Lung microvascular endothelial cell (primary cell): ENCODE measurements around the gene HYAL1. TPM values are rescaled to one million over a fixed set of nuclear protein-coding genes. Genes with fewer than 3 reads are reported as not detected.

Source experiments
- DNase-seq, 2 donors: peaks; one replicate each; pipeline versions ENCODE4 v3.0.0 to v3.0.0-alpha.2; 2010; ENCODE audit warnings: low read depth in 2 of 2
- total RNA-seq: library from RNA; depleted of rRNA; stranded (reverse); fragments of >200 nt; gene quantifications from 2 replicates; pipeline ENCODE4 v1.2.1, GENCODE V29; 2014

Gene HYAL1, protein sequence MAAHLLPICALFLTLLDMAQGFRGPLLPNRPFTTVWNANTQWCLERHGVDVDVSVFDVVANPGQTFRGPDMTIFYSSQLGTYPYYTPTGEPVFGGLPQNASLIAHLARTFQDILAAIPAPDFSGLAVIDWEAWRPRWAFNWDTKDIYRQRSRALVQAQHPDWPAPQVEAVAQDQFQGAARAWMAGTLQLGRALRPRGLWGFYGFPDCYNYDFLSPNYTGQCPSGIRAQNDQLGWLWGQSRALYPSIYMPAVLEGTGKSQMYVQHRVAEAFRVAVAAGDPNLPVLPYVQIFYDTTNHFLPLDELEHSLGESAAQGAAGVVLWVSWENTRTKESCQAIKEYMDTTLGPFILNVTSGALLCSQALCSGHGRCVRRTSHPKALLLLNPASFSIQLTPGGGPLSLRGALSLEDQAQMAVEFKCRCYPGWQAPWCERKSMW
- total RNA-seq = 3.1 and 5.8 TPM in 2 replicates

DNA sequence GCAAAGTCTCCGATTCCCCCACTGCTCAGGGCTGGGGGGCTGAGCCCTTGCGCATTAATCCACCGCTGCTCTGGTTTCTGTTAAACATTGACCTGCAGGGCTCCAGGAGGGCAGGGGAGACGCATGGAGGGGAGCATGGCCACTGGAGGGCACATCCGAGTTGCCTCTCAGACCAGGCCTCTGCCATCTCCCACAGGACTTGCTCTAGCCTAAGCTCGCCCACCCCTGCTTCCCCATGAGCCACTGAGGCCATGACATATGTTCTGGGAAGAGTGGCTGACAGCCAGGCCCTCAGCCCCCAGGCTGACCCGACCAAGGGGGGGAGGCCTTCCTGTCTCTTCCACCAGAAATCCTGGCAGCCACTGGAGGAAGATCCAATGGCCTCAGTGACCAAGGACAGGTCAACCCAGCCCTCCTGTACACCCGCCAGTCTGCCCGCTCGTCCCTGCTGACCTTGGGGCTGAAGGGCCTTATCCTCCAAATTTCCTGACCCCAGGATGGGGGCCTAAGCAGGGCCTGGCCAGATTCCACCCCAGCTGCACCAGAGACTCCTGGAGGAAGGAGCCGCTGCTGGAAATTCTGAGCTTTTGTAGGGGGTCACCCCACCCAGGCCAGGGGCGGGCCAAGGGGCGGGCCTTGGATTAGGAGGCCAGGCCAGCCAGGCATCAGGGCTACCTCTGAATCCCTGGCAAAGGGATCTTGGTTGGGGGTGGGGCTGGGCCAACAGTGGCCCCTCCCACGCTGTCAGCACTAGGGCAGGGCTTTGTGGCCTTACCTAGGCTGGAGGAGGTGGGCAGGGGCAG lies at the start of gene HYAL1:
TSS of gene HYAL1 (minus strand) at position 562 of the 803 bp plus-strand sequence. CDS start 618 bp downstream, outside the sequence.
- peak; percentile 41 to 71 for DNase-seq

DNA sequence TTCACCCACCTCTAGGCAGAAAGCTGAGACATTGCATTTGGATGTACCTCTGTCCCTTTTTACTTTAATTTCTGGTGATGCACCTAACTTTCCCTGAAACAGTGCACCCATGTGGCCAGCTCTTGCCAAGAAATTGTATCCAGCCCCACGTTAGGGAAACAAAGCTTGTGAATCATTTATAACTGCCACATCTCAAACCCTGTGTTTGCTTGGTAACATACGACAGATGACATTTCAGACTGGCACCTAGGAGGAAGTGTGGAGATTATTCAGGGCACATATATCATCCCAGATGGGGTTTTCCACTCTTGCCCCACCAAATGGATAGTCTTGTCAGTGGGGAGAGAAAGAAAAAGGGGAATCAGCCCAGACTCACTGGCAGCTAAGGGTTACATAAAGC lies 49.4 kb upstream of the HYAL1 start:
- DNase-seq = peak; percentile 24

DNA sequence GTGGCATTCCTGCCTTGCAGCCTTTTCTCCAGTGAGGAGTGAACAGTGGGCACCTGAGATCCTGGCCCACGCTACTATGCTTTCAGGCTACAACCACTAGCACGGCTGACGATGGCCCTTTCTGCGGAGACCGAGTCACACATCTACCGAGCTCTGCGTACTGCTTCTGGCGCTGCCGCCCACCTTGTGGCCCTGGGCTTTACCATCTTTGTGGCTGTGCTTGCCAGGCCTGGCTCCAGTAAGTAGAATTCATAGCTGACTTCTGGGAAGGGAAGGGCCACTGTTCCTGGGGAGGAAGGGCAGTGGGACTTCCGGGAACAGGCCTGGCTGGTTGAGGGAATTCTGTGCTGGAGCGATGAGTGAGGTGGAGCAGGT lies 47.9 kb upstream of the HYAL1 start:
- no peak for DNase-seq

DNA sequence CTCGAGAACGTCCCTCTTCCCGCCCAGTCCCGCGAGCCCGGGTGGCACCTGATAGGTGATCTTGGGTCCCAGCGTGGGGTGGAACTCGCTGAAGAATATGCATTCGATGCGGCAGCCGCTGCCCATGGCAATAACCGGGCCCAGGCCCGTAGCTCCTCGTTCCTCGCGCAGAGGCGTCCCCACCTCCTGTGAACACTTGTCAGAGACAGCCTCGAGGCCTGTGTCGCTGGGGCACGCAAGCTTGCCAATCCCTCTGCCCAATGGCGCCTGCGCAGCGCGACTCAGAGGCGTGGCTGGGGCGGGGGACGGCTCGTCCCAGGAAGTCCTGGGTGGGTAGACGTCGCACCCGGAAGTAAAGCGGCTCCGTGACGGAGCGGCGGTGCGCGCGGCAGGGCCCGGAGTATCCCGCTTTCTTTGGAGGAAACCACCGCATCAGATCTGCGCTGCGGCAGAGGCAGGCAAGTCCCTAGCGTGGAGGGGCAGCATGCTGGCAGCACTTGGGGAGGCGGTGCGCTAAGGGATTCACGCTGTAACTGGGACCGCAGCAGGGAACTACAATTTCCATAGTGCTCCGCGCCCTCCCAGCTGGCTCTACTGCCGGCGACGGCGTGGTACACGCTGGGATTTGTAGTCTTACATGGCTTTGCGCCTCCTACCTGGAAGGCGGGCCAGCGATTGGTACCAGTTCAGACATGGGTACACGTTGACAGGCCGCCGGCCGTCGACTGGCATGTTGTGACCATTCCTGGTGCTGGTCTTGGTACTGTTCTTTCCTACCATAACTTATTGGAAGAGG lies 47.4 kb upstream of the HYAL1 start, which contains the start of the genes CYB561D2 and NPRL2:
TSS of gene CYB561D2 (plus strand) at position 336 of the 796 bp plus-strand sequence. CDS start 572 bp downstream, outside the sequence.
TSS of gene NPRL2 (minus strand) at position 249 of the 796 bp plus-strand sequence. CDS start at position 126, 123 bp downstream.
- DNase-seq = peak; percentile 92 to 96

DNA sequence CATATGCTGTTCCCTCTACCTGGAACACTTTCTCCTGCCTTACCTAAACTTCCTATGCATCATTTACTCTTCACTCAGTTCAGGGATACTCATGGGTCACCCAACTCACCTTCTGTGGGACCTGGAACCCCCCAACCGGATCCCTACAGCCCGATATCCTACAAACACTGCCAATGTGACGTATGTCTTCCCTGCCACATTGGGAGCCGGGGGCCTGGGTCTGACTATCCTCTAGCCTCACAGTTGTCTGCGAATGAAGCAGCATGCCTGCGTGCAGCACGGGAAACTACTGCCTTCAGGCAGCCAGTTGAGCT lies 46.8 kb upstream of the HYAL1 start:
- no peak for DNase-seq

DNA sequence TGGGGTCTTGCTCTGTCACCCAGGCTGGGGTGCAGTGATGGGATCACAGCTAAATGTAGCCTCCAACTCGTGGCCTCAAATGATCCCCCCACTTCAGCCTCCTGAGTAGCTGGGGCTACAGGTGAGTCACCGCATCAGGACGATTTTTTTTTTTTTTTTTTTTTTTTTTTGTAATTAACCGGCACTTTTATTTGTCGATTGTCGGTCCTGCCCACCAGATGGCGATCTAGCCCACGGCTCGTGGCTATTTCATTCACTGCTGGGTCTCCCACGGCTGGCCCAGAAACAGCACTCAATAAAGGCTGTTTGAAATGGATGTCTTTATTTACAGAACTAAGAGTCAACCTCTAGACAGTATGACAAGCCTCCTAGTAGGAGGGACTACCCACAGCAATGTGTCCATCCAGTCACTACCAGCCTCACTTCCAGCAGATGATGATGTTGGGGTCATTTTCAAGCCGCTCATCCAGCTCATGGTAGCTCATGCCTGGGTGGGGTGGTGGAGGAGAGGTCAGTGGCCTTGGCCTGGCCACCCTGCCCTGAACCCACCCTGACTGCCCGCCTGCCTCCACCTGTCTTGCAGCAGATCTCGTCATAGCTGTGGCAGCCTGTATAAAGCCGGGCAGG lies 43.9 kb upstream of the HYAL1 start:
- peak; percentile 80 to 84 for DNase-seq

DNA sequence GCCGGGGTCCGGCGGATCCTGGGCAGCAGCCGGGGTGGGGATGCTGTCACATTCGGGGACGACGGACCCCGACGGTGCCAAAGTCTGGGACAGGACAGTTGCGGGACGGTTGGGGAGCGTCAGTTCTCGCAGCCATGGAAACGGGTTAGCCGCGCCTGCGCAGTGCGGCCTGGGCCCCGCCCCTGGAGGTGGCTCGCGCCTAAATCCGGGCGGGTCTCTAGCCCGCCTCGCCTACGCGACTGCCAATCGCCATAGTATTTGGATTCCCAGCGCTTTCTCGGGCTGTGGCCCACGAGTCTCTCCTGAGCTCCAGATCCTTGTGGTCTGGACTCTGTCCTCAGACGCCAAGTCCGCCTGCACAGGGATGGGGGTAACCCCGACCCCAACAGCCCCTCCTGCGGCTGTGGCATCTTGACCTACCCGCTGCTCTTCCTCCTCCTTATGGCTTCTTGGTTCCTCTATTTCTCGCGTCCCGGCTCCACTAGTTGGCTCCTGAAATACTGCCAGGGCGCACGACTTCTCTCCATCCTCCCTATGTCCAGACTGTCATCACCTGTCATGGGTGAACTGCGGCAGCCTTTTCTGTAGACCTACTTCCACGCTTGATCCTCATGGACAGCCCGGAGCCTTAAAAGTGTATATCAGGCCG lies 42.3 kb upstream of the HYAL1 start, which contains the start of gene ZMYND10:
TSS of gene ZMYND10 (minus strand) at position 147 of the 649 bp plus-strand sequence. CDS start 153 bp downstream, outside the sequence.
- DNase-seq = peak in 1 of 2 donors; percentile 53

DNA sequence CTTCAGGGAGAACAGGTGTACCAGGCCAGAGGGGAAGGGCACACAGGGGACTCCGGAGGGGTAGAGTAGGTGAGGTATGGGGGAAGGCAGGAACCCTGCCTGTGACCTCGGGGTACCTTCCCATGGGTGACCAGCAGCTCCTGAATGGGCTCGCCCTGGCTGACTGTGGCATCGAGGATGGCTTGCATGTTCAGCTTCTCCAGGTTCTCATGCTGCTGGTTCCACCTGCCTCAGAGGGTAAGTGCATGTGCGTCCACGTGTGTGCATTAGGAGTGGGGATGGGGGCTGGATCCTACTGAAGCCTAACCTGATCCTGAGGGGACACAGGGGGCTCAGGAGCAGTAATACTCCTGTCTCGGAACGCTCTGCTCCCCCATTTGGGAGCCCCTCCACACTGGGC lies 41.6 kb upstream of the HYAL1 start:
- no peak for DNase-seq

DNA sequence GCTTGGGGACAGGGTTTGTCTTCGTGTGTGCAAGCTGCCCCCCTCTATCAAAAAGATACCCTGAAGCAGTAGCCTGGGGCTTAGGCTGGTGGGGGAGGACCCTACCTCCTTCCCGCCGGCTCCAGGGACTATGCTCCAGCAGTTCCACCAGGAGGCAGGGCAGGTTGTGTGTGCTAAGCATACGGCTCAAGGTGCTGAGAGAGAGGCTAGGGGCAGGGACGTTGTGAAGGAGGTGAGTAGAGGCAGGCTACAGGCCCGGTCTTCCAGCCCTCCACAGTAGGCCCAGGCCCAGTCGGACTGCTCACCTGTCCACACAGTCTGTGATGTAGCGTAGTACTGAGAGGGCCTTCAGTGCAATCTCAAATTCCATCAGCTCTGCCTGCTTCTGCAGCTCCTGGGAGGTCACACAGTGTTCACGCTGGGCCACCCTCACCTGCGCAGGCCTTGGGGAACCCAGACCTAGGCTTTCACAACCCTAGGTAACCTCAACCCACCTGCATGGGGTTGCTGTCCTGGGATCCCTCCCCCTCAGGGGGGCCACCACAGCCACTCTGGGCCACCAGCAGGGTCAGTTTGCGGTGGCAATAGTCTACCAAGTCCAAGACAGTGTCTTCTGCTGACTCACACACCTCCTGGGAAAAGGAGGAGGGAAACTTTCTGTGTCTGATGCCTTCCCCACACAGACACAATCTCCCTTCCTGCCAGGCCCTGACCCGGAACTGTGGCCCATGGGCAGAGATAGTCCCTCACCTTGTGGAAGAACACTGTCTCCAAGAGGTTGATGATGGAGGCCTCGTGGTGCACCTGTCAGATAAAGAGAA lies 39.6 kb upstream of the HYAL1 start:
- no peak for DNase-seq

DNA sequence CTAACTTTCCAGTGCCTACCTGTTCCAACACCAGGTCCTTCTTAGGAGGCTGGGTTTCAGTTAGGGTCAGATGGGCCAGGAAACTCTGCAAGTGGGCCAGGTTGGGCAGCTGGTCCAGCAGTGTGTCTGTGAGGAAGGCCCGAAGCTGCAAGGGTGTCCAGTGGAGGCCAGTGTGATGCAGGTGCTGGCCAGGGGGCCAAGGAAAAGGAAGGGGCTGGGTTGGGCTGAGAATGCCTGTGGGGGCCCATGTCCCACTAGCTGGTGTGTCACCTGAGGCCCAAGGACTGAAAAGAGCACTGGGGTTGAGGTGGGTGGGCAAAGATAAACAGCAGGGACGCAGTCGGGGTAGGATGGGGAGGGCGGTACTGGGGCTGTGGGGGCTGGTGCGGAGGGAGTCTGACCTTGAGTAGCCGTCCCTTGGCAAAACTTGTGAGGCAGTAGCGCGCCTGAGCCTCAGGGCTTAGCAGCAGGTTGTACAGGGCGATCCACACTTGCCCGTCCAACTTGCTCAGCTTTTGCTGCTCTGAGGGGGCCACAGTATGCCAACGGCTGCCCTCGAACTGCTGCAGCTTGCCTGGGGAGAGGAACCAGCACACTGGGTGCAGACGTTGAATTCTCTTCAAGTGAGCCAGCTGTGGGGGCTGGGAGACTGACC lies 38.7 kb upstream of the HYAL1 start:
- DNase-seq = no peak

DNA sequence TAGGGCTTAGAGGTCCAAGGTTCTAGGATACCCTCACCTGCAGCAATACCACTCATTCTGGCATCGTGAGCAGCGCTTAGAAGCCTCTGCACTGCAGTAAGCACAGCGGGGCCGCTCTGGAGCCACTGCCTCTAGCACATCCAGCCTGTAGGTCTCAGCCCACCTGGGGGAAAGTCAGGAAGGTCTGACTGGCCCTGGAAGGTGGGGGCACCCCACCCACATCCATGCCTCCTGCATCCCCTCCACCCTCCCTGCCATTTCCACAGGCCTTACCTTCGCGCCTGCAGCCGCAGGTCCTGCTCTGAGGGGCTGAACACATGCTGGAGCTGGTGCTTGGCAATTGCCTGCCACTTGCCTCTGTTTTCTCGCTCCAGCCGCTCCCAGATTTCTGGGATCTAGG lies 38.2 kb upstream of the HYAL1 start:
- no peak for DNase-seq

DNA sequence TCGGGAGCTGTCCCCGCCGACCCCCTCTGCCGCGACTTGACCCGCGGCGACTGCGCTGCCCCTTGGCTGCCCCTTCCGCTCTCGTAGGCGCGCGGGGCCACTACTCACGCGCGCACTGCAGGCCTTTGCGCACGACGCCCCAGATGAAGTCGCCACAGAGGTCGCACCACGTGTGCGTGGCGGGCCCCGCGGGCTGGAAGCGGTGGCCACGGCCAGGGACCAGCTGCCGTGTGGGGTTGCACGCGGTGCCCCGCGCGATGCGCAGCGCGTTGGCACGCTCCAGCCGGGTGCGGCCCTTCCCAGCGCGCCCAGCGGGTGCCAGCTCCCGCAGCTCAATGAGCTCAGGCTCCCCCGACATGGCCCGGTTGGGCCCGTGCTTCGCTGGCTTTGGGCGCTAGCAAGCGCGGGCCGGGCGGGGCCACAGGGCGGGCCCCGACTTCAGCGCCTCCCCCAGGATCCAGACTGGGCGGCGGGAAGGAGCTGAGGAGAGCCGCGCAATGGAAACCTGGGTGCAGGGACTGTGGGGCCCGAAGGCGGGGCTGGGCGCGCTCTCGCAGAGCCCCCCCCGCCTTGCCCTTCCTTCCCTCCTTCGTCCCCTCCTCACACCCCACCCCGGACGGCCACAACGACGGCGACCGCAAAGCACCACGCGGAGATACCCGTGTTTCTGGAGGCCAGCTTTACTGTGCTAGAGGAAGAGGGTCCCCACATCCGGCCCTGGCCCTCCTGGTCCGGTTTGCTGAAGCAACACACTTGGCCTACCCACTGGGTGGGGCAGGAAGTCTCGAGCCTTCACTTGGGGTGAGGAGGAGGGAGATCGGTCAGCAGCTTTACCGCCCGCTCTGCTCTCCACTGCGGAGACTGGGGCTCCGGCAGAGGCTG lies 37.3 kb upstream of the HYAL1 start, which contains the start of gene RASSF1:
TSS of gene RASSF1 (minus strand) at position 389 of the 882 bp plus-strand sequence. CDS start at position 358, 31 bp downstream.
- DNase-seq = peak in 1 of 2 donors; percentile 43

DNA sequence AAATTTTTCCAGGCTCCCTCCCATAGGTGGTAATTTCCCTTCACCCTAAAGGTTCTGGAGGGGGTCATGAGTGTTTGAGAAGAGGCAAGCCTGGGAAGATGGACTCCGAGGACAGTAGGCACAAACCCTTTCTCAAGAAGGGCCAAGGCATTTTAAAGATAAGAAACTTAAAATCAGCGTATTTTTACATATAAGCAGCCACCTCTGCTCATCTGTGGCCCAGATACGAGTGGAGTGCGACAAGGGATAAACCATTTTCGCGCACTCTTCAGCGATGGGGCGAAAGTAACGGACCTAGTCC lies 36.7 kb upstream of the HYAL1 start:
- DNase-seq = no peak

DNA sequence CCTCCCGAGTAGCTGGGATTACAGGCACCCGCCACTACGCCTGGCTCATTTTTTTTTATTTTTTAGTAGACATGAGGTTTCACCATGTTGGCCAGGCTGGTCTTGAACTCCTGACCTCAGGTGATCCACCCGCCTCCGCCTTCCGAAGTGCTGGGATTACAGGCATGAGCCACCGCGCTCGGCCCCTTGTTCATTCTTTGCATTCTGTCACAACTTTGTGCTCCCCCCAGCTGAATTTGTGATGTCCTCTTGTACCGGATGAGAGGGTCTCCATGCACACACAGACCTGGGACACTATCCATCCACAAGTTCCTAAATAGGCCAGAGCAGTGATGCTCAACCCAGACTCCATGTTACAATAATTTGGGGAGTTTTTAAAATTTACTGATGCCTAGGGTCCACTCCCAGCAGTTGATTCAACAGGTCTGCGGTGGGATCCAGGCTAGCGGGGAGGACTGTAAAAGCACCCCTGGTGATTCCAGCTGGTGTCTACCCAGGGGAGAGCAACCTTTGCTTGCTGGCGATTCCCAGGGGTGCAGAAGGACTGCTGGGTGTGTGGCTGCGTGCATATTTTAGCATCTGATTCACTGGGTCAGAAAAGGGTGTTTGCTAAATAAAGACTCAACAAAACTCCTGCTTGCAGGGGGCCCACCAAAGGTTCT lies 36.2 kb upstream of the HYAL1 start:
- DNase-seq = no peak

DNA sequence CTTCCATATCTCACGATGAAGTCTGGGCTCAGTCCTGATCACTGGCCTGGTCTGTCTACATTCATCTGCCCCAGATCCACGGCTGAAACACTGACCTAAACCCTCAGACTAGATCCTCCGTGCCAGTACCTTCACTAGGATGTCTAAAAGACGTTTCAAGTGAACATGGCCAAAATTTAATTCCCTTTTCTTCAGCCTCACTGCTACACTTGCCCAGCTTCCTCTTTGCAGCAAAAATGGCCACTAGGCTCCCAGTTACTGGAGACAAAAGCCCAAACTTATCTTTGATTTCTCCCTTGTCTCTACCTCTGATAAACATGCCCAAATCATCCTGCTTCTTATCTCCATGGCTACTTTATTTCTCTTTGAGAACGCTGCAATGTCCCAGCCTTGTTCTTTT lies 35.6 kb upstream of the HYAL1 start:
- no peak for DNase-seq

DNA sequence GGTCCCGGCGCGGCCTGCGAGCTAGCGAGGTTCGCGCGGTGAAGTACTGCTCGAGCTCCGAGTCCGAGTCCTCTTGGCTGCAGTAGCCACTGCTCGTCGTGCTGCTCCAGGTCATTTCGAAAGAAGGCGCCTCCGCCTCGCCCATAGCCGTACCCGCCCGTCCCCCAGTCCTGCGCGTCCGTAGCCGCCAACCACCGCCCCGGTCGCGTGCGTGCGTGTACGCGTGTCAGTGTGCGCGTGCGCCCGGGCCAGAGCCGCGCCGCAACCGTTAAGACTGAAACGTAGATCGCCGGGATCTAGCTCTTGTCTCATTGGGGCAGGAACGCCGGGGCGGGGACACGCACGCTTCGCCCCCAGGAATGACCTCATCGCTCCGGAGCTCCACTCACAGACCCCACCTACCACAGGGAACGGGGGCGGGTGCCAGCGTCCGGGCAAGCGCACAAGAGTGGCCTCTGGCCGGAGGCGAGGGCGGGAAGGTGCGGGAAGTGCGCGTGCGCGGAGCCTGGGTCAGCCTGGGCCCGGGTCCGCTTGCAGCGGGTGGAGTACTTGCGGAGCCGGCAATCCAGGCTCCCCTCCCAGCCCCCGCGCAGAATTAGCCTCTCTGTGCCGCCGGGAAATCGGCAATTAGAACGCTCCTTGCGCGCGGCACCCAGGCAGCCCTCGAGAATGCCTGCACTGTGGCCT lies 33.9 kb upstream of the HYAL1 start:
- DNase-seq = peak; percentile 100
